UCSD-AML1 (cell line): Measurements from ENCODE around the gene PCNX3.
"Not testable (repeated sequence)": the region's sequence is repeated elsewhere in the genome, so short reads cannot be mapped to it uniquely, and the experiment has no call there.

Experiments
- DNase-seq: peaks from one replicate; lab custom pipeline; 2025; ENCODE audit not compliant: unreplicated experiment; lab: John Stamatoyannopoulos, UW

The PCNX3 gene

DNA sequence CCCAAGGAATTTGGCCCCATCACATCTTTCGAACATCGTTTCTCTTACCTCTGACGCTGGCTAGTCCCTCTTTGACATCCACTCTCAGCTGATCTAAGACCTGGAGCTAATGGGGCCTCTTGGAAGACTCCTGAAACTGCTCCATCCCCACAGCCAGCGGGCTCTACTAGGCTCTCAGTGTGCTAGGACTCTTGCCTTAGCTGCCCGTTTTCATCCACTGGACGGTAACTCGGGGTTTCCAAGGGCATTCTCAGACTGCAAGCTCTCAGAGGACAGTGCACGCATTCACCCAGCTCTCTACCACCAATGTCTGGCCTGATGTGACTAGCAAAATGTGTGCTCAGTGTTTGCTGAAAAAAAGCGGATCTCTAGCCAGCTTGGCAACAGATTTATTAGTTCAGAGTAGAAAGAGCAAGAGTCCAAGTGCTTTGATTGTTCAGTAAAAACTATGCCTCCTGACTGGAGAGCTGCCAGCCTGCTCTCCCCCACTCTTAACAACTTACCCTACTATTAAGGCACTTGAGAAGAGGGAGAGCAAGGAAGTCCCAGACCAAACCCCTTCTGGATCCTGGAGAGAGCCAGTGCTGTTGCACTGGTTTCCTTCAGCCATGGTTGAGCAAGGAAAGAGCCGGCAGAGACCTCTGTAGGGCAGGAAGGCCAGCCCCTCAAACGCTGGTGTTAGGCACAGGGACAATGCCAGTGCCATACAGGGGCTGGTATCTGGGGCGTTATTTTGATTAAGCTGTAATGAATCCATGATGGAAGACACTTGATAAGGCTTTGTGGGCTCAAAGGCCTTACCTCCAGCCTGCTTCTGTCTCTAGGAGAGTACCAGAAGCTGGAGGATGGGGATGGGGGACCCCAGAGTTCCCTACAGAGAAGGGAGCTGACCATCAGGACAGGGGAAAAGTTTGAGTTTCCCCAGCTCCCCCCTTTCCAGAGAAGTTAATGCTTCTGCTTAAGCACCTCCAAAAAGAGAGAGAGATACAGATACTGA, 38.0 kb downstream of the PCNX3 start:
- DNase-seq, result no peak

DNA sequence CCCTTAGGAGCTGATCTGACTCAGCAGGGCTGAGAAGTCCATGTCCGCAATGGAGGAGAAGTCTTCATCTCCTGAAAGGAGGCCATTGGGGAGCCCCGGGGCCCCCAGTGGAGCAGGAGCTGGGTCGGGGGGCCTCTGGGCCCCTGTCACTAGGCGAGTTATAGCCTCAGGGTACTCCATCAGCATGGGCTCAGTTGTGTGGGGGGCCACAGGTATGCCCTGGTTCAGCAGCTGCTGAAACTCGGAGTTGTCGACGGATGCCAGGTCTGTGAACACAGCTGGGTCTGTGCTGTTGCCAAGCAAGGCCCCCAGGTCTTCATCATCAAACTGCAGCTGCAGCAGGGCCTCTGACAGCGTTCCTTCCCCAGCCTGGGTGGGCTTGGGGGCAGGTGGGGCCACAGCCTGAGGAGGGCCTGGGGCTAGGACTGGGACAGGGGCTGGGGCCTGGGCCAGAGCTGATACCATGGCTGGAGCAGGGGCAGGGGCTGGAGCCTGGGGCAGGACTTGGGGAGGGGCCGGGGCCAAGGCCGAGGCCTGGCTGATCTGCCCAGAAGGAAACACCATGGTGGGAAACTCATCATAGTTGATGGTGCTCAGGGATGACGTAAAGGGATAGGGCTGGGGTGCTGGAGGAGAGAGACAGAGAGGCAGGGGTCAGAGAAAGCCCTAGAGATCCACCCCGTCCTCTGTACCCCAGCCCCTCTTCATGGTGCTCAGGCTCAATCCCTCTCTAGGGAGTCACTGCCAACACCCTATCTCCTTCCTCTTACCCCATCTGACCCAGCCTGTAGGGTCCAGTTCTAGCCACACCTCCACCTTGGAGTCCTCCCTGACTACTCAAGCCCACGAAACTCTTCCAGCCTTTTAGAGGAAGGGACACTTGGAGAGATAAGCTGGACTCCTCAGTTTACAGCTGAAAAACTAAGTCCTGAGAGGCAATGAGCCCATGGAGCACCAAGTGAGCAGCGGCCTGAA, 39.1 kb downstream of the PCNX3 start:
- DNase-seq, result no peak

DNA sequence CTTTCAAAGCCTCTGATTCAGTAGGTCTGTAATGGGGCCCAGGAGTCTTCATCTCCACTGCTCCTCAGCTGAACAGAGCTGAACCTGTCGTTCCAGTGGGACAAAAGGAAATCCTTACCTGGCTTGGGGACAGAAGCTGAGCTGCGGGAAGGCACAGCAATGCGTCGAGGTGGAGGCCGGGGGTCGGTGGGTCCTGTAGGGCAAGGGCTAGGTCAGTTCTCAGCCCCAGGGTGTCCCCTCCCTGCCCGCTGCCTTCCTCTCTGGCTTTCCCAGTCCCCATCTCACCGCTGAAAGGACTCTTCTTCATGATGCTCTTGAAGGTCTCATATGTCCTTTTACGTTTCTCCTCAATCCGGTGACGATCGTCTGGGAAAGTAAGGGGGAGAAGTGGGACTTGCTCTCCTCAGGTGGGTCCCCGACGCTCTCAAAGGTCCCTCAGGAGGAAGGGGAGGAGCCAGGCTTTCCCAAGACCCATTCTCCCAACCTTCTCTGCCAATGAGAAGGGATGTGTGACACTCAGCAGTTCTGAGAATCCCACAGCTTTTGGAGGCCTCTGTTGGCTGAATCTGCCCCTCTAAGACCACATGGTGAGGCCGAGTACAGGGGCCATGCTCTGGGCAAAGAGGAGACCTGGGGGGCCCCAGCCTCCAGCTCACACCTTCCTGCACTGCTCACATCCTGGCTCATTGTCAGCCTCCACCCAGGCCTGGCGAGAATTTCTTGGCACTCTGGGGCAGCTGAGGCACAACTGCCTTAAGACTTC, 40.2 kb downstream of the PCNX3 start:
- DNase-seq, result no peak

DNA sequence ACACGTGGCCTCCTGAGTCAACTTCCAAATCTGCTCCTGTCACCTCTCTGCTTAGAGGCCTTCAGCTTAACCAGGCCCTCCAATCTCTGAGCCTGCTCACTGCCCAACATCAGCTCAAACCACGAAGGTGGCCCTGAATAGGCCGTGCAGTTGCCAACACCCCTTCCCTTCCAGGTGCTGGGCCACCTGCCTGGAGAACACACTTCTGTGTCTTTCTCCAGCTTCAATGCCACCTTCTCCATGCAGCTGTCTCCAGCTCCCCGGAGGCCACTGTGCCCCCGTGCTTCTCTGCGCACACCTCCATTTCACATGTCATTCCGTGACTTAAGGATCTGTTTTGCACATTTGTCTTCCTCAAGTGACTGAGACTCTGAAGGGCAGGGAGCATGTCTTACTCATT, 41.9 kb downstream of the PCNX3 start:
- no peak for DNase-seq

GRCh38 chr11:65658174-65659021, 42.8 kb downstream of the PCNX3 start:
- no peak for DNase-seq

DNA sequence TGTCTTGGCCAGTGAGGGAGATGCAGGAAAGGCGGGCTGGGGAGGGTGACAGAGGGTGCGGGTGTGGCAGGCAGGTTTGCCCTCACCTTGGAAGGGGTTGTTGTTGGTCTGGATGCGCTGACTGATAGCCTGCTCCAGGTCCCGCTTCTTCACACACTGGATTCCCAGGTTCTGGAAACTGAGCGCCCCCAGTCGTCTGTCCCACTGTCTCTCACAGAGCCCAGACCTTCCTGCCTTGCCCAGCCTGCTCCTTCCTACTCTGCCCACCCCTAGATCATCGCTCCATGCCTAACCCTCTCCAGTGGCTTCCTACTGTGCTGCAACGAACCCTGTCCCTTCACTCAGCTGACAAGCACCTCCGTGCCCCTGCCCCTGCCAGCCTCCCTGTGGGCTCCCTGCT, 44.5 kb downstream of the PCNX3 start:
- DNase-seq, result no peak

DNA sequence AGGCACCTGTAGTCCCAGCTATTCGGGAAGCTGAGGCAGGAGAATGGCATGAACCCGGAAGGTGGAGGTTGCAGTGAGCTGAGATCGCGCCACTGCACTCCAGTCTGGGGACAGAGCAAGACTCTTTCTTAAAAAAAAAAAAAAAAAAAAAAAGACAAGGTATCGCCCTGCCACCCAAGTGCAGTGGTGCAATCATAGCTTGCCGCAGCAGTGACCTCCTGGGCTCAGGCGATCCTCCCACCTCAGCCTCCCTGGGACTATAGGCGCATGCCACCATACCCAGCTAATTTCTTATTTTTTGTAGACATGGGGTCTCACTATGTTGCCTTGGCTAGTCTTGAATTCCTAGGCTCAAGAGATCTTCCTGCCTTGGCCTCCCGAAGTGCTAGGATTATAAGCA, 45.3 kb downstream of the PCNX3 start:
- DNase-seq, result not testable (repeated sequence)

- DNase-seq, result no peak
Measured at GRCh38 chr11:65661599-65662246, 46.1 kb downstream of the PCNX3 start.

DNA sequence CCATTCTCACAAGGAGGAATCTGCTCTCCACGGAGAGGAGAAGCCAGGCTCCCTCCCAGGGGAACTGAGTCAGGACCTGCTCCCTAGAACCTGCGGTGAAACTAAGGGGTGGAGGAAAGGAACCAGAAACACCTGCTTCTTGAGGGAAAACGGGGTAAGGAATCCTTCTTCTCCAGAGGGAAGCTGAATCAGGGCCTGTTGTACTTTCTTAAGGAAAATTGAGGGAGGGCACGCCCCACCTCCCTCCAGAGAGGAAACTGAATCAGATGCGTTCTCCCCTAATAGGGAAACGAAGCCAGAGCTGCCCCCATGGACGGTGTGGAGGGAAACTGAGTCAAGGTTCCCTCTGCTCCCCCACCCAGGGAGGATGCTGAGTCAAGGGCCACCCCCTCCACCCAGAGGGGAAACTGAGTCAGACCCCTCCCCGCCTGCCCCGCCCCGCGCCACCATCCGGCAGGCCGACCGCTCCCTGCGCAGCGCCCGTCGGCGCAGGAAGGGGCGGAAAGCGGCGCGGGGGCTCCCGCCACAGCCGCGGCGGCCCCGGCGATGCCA, 46.7 kb downstream of the PCNX3 start:
- no peak for DNase-seq

DNA sequence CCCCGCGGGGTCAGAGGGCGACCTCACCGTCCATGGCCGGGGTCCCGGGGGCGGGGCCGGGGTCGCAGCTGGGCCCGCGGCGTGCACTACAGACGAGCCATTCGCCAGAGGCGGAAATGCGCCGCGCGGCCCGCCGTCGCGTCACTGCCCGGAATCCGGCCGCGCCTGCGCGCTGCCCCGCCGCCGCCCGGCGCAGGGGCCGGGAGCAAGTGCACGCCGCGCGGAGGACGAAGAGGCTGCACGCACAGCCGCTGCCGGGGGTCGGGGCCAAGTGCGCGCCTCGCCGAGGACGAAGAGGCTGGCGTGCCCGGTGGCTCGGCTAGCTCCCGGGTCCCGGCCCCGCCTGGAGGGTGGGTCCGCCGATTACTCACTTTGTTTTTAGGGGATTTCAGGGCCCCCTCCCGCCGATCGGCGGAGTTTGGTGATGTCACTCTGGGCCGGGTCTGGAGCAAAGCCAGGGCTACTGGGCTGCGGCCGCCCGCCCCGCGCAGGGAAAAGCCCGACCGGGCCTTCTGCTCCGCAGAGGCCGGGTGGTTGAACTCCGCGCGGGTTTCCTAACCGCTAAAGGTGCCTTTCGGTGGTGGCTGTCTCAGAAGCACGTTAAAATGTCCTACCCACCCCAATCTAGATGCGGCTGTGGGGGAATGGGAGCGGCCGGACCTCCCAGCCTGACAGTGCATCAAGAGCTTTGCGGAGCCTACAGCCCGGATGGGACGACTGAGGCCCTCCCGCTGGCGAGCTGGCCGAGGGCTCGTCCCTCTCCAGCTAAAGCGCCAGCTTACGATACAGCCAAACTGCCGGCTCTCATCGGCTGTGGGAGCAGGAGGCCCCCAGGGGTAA, 47.4 kb downstream of the PCNX3 start, which contains the start of gene RELA:
TSS of gene RELA (minus strand) at position 118 of the 840 bp plus-strand sequence. CDS start at position 34, 84 bp downstream.
- DNase-seq, result peak; percentile 93

- no peak for DNase-seq
Measured at GRCh38 chr11:65663639-65664200, 48.1 kb downstream of the PCNX3 start.

DNA sequence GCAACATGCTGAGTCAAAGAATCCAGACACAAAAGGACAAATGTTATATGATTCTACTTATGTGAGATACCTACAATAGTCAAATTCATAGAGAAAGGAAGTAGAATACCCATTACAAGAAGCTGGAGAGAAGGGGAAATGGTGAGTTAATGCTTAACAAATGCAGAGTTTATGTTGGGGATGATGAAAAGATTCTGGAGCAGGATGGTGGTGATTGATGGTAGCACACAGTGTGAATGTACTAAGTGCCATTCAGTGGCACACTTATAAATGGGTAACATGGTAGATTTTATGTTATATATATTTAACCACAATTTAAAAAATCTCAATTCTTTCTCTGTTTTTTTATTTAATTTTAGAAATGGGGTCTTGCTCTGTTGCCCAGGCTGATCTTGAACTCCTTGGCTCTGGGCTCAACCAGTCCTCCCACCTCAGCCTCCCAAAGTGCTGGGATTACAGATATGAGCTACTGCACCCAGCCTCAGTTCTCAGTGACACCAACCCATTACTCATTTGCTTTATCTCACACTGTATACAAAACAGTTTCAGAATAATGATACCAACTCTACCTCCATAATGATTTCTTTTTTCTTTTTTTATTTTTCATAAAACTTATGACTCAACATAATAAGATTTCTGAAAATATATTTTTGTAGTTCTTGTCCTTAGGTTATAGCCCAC, 56.7 kb downstream of the PCNX3 start:
- no peak for DNase-seq

DNA sequence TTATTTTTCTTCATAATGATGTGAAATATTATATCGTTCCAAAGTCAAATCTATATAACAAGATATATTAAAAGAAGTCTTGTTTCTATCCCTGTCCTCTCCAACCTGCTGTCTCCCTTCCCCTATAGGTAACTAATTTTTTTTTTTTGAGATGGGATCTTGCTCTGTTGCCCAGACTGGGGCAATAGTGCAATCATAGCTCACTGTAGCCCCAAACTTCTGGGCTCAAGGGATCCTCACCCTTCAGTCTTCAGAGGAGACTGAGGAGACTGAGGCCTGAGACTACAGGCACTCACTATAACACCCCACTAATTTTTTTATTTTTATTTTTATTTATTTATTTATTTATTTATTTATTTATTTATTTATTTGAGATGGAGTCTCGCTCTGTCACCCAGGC, 57.4 kb downstream of the PCNX3 start:
- DNase-seq, result no peak

- DNase-seq, result no peak
Measured at GRCh38 chr11:65680192-65680743, 64.7 kb downstream of the PCNX3 start.

DNA sequence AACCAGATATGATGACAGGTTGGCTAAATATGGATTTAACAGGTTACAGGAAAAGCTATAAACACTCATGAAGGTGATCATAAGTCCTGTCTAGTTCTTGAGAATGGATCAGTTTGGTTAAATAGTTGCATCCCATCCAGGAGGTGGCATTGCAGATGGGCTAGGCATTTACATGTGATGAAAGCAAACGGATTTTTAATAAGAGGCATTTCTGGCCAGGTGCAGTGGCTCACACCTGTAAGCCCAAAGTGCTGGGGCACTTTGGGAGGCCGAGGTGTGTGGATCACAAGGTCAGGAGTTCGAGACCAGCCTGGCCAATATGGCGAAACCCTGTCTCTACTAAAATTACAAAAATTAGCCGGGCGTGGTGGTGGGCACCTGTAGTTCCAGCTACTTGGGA, 67.9 kb downstream of the PCNX3 start:
- DNase-seq, result not testable (repeated sequence)

DNA sequence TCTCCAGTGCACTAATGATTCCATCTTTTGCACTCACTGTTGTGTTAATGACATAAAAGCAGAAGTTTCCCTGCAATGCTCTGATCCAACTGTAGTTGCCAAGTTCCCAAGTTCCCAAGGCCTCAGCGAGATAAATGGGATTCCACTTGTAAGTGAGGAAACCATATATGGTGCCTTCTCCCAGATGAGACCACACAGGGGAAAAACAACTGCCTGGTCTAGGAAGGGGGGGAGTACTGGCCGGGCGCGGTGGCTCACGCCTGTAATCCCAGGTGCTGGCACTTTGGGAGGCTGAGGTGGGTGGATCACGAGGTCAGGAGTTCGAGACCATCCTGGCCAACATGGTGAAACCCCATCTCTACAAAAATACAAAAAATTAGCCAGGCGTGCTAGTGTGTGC, 70.4 kb downstream of the PCNX3 start:
- DNase-seq, result no peak
